Limb (tissue), 2 donors: ENCODE data around the gene PSPC1.
"Not testable (repeated sequence)": the region's sequence is repeated elsewhere in the genome, so short reads cannot be mapped to it uniquely, and the experiment has no call there.

Experiments used
- DNase-seq, 2 donors: peaks; one replicate each; pipeline ENCODE4 v3.0.0-alpha.2; 2016; ENCODE audit errors: extremely low spot score in 2 of 2

The PSPC1 gene

GRCh38 chr13:19764237-19764636 is 18.5 kb downstream of the PSPC1 start:
- DNase-seq = no peak

GRCh38 chr13:19763618-19764017 is 19.1 kb downstream of the PSPC1 start:
- no peak for DNase-seq

- no peak for DNase-seq
Observed at GRCh38 chr13:19759669-19760068, 23.1 kb downstream of the PSPC1 start.

GRCh38 chr13:19742643-19743042 is 40.1 kb downstream of the PSPC1 start:
- DNase-seq = no peak

- DNase-seq = no peak
Observed at GRCh38 chr13:19737844-19738557, 44.7 kb downstream of the PSPC1 start.

- no peak for DNase-seq
Observed at GRCh38 chr13:19726611-19727010, 56.1 kb downstream of the PSPC1 start.

GRCh38 chr13:19725320-19725719 is 57.4 kb downstream of the PSPC1 start:
- no peak for DNase-seq

GRCh38 chr13:19720039-19720438 is 62.7 kb downstream of the PSPC1 start:
- no peak for DNase-seq

GRCh38 chr13:19713186-19713965 is 69.4 kb downstream of the PSPC1 start:
- no peak for DNase-seq

GRCh38 chr13:19709782-19710181 is 73.0 kb downstream of the PSPC1 start:
- DNase-seq = not testable (repeated sequence)

- not testable (repeated sequence) for DNase-seq
Observed at GRCh38 chr13:19709039-19709438, 73.7 kb downstream of the PSPC1 start.

GRCh38 chr13:19704256-19704655 is 78.5 kb downstream of the PSPC1 start:
- DNase-seq = not testable (repeated sequence)

GRCh38 chr13:19701619-19702018 is 81.1 kb downstream of the PSPC1 start:
- DNase-seq = not testable (repeated sequence)

- DNase-seq = not testable (repeated sequence)
Observed at GRCh38 chr13:19700963-19701362, 81.8 kb downstream of the PSPC1 start.

GRCh38 chr13:19695829-19696228 is 86.9 kb downstream of the PSPC1 start:
- DNase-seq = no peak

GRCh38 chr13:19695428-19695827 is 87.3 kb downstream of the PSPC1 start:
- no peak for DNase-seq

- not testable (repeated sequence) for DNase-seq
Observed at GRCh38 chr13:19691447-19691846, 91.3 kb downstream of the PSPC1 start.

GRCh38 chr13:19685437-19685836 is 97.3 kb downstream of the PSPC1 start:
- no peak for DNase-seq

- no peak for DNase-seq
Observed at GRCh38 chr13:19685034-19685433, 97.7 kb downstream of the PSPC1 start.

- no peak for DNase-seq
Observed at GRCh38 chr13:19681517-19681916, 101.2 kb downstream of the PSPC1 start.

- DNase-seq = no peak
Observed at GRCh38 chr13:19680751-19681150, 102.0 kb downstream of the PSPC1 start.

GRCh38 chr13:19676168-19676567 is 106.6 kb downstream of the PSPC1 start:
- no peak for DNase-seq

GRCh38 chr13:19674898-19675297 is 107.8 kb downstream of the PSPC1 start:
- DNase-seq = no peak
